ENCODE results near the gene TMEM184A.

TMEM184A gene

DNA sequence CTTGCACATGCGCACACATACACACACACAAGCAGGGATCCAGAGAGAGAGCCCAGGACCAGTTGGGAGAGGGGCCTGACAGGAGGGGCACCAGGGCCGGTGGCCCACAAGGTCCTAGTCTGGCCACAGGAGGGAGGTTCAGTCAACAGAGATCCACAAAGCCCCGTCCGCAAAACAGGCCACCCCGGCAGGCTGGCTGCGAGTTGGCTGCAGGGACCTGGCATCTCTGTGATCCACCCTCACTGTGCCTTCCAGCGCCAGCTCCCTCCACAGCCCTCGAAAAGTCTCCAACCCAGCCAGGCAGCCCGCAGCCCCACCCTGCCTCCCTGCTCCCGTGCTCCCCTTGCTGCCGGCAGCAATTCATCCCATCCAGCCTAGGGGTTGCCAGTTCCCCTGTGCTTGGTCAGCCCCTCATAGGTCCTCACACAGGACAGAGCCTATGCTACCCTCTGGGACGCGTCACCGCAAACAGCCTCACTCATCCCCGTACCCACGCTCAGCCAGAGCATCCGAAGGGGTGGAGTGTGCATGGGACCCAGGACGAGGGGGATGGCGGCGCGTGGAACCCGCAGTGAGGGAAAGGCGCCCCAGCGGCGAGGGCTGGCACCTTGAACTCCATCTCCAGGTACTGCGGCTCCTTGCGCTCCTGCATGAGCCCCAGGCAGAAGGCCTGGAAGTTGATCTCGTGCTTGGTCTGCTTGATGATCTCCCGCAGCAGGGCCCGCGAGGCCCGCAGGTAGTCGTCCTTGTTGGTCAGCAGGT is 59.3 kb downstream of the TMEM184A start:
- Histone ChIP-seq H3K4me3 (ENCODE audit: low read depth, low read length) (no peak overlapping the region), H3K4me1 (ENCODE audit: control insufficient read depth, insufficient read depth, low read length) (no peaks in the 10 kb centered on the region), H3K9me3 (ENCODE audit: control insufficient read depth, insufficient read depth, low read length) (no peaks in the 10 kb centered on the region), H3K27me3 (ENCODE audit: control insufficient read depth, insufficient read depth, low read length) (no peaks in the 10 kb centered on the region), H3K9ac (ENCODE audit: low read depth, low read length) (no peak overlapping the region), H3K36me3 (ENCODE audit: control insufficient read depth, insufficient read depth, low read length) (peaks cover 74% of the 10 kb centered on the region)

DNA sequence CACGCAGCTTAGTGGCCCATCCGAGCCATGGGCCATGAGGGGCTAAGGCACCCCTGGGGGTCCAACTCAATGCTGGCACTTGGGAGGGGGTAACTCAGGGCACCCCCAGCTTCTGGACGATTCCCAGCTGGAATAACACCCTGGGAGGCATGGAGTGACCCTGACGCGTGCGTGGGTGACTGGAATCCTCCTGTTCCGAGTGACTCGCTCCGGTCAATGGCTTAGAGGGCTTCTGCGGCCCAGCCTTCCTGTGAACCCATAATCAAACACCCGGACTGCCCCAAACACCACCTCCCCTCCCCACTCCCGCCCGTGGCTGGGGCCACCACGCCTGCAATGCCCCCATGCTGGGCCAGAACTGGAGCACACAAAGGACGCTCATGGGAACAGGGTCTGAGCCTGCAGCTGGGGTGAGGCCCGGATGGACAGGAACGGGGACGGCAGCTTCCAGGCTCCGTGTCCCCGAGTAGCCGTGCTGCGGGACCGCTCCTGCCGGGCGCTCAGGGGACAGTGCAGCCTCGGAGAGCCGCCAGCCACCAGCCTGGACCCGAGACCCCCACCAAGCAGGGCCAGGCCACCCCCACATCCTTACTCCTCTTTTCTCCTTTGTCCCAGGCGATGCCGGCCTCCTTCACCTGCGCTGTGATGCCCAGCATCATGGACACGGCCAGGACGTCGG is 60.3 kb downstream of the TMEM184A start:
- Histone ChIP-seq H3K27me3 (ENCODE audit: control insufficient read depth, insufficient read depth, low read length) (no peaks in the 10 kb centered on the region), H3K4me3 (ENCODE audit: low read depth, low read length) (no peak overlapping the region), H3K36me3 (ENCODE audit: control insufficient read depth, insufficient read depth, low read length) (peaks cover 76% of the 10 kb centered on the region), H3K9ac (ENCODE audit: low read depth, low read length) (no peak overlapping the region), H3K4me1 (ENCODE audit: control insufficient read depth, insufficient read depth, low read length) (no peaks in the 10 kb centered on the region), H3K9me3 (ENCODE audit: control insufficient read depth, insufficient read depth, low read length) (no peaks in the 10 kb centered on the region)

DNA sequence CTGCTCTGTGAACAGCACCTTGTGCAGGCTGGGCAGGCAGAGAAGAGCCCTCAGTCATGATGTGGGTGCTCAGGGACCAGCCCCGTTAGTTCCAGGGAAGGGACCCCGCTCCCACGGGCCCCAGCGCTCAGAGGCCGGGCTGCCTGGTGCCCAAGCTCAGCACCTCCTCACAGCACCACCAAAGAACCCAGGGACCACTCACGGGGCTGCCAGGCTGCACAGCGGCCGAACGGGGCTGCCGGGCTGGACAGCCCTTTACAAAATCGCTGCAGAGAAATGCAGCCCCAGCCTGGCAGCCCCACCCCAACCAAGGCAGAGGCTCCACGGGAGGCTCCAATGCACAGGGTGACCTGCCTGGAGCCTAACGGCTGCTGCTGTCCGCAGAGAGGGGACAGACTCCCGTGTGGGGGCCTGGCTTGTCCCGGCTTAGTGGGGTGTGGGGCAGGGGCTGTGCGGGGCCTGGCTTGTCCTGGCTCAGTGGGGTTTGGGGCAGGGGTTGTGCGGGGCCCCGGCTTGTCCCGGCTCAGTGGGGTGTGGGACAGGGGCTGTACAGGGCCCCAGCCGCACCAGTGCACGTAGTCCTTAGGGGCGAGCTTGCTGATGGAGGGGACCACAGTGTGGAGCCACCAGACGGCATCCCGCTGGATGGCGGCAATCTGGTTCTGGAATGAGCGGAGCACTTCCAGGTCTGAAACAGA is 61.0 kb downstream of the TMEM184A start:
- no peaks in the 10 kb centered on the region for H3K27me3 ChIP-seq (ENCODE audit: control insufficient read depth, insufficient read depth, low read length)
- no peaks in the 10 kb centered on the region for H3K4me1 ChIP-seq (ENCODE audit: control insufficient read depth, insufficient read depth, low read length)
- no peak overlapping the region for H3K4me3 ChIP-seq (ENCODE audit: low read depth, low read length)
- H3K9ac ChIP-seq (ENCODE audit: low read depth, low read length): no peak overlapping the region
- no peaks in the 10 kb centered on the region for H3K9me3 ChIP-seq (ENCODE audit: control insufficient read depth, insufficient read depth, low read length)
- peaks cover 76% of the 10 kb centered on the region for H3K36me3 ChIP-seq (ENCODE audit: control insufficient read depth, insufficient read depth, low read length)

DNA sequence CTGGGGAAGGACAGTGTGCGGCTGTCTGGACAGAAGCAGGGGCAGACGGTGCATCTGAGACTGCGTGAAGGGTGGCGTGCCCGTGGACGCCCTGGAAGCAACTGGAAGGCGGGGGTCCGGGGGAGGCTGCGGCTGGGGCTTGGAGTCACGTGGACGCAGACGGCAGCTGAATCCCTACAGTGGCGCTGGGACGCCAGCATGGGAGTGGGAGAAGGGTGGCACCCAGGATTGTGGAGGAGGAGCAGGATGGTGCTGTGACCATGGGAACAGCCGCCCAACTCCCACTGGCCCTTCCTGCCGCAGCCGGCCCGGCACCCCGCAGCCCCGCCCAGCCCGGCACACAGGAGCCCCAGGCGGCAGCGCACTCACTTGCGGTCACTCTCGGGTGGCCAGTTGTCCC is 61.6 kb downstream of the TMEM184A start:
- Histone ChIP-seq H3K4me3 (ENCODE audit: low read depth, low read length) (no peak overlapping the region), H3K4me1 (ENCODE audit: control insufficient read depth, insufficient read depth, low read length) (no peaks in the 10 kb centered on the region), H3K9ac (ENCODE audit: low read depth, low read length) (no peak overlapping the region), H3K36me3 (ENCODE audit: control insufficient read depth, insufficient read depth, low read length) (peaks cover 75% of the 10 kb centered on the region), H3K27me3 (ENCODE audit: control insufficient read depth, insufficient read depth, low read length) (no peaks in the 10 kb centered on the region), H3K9me3 (ENCODE audit: control insufficient read depth, insufficient read depth, low read length) (no peaks in the 10 kb centered on the region)

DNA sequence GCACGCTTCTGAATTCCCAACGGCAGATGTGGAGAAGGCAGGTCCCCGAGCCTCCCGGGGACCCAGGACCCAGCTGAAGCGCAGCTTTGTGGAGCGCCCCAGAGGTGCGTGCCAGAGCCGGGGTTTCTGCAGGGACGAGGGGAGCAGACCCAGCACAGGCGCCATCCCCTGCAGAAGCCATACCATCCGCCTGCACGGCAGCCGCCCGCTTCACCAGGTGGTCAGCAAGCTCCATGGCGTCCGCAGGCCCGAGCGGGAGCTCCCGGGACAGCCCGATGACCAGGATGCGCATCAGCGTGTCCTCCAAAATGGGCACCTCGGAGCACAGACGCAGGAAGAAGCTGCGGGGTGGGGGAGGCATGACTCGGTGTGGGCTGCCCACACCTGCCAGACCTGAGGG is 62.4 kb downstream of the TMEM184A start:
- Histone ChIP-seq H3K9me3 (ENCODE audit: control insufficient read depth, insufficient read depth, low read length) (no peaks in the 10 kb centered on the region), H3K27me3 (ENCODE audit: control insufficient read depth, insufficient read depth, low read length) (no peaks in the 10 kb centered on the region), H3K36me3 (ENCODE audit: control insufficient read depth, insufficient read depth, low read length) (peaks cover 76% of the 10 kb centered on the region)

DNA sequence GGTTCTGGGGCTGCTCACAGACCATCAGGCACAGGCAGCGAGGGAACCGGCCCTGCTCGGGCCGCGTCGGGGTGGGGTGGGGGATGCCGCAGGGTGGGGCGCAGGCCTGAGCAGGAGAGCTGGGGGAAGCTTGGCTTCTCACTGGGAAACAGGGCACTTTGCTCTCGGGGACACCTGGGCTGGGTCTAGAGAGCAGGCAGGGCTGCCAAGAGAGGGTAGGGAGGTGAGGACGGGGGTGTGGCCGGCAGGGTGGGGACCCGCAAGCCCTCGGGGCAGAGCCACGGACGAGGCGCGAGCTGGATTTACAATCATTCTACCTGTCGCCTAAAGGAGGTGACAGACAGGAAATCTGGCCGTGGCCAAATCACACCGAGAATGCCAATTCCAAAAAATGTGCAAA is 62.9 kb downstream of the TMEM184A start:
- Histone ChIP-seq H3K9me3 (ENCODE audit: control insufficient read depth, insufficient read depth, low read length) (no peaks in the 10 kb centered on the region), H3K27me3 (ENCODE audit: control insufficient read depth, insufficient read depth, low read length) (no peaks in the 10 kb centered on the region), H3K4me3 (ENCODE audit: low read depth, low read length) (no peak overlapping the region), H3K4me1 (ENCODE audit: control insufficient read depth, insufficient read depth, low read length) (no peaks in the 10 kb centered on the region), H3K36me3 (ENCODE audit: control insufficient read depth, insufficient read depth, low read length) (peaks cover 77% of the 10 kb centered on the region), H3K9ac (ENCODE audit: low read depth, low read length) (no peak overlapping the region)

More for the DNA sequence above, 62.4 kb downstream of the TMEM184A start:
- no peak overlapping the region for H3K4me3 ChIP-seq (ENCODE audit: low read depth, low read length)
- no peak overlapping the region for H3K9ac ChIP-seq (ENCODE audit: low read depth, low read length)
- no peaks in the 10 kb centered on the region for H3K4me1 ChIP-seq (ENCODE audit: control insufficient read depth, insufficient read depth, low read length)

DNA sequence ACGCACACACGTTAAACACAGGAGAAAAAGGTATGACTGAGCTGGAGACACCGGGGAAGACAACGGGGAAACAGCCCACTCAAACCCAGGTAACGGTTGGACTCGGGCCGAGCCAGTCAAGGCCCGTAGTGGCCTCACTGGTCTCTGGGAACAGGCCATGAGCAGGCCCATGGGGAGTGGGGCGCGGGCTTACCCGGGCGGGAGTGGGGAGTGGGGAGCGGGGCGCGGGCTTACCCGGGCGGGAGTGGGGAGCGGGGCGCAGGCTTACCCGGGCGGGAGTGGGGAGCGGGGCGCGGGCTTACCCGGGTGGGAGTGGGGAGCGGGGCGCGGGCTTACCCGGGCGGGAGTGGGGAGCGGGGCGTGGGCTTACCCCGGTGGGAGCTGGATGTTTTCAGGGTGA is 63.4 kb downstream of the TMEM184A start:
- Histone ChIP-seq H3K27me3 (ENCODE audit: control insufficient read depth, insufficient read depth, low read length) (no peaks in the 10 kb centered on the region), H3K4me3 (ENCODE audit: low read depth, low read length) (no peak overlapping the region), H3K4me1 (ENCODE audit: control insufficient read depth, insufficient read depth, low read length) (no peaks in the 10 kb centered on the region), H3K36me3 (ENCODE audit: control insufficient read depth, insufficient read depth, low read length) (peaks cover 77% of the 10 kb centered on the region), H3K9ac (ENCODE audit: low read depth, low read length) (no peak overlapping the region), H3K9me3 (ENCODE audit: control insufficient read depth, insufficient read depth, low read length) (no peaks in the 10 kb centered on the region)

Data from iPS-15b (cell line).